Calu3 (cell line): Measurements from ENCODE around the gene HYOU1. TPM values are rescaled to one million over a fixed set of nuclear protein-coding genes. Genes with fewer than 3 reads are reported as not detected.

Source experiments
- BruUV-seq: library from RNA; stranded (reverse); fragments of 400-500 nt; replicated peaks from 2 replicates; lab custom pipeline; 2021; lab: Mats Ljungman, UMichigan
- CTCF ChIA-PET: fragments of 300-600 bp; sonication (Branson Sonifier 250); formaldehyde crosslinking; loops from one replicate; lab custom pipeline; 2022; ENCODE audit warnings: antibody characterized with exemption; lab: Charles Lee
- DNase-seq: peaks from one replicate; pipeline ENCODE4 v3.0.0; 2022
- H3K27ac Mint-ChIP-seq: one replicate; pipeline ENCODE4 v1.8.0; 2022; ENCODE audit warnings: mixed read lengths; ENCODE audit not compliant: unreplicated experiment
- H3K27me3 Mint-ChIP-seq: one replicate; pipeline ENCODE4 v1.8.0; 2022; ENCODE audit warnings: mixed read lengths; ENCODE audit not compliant: unreplicated experiment
- H3K36me3 Mint-ChIP-seq: one replicate; pipeline ENCODE4 v1.8.0; 2022; ENCODE audit warnings: mild to moderate bottlenecking, moderate library complexity, mixed read lengths; ENCODE audit not compliant: insufficient read depth, unreplicated experiment
- H3K4me1 Mint-ChIP-seq: one replicate; pipeline ENCODE4 v1.8.0; 2022; ENCODE audit warnings: mild to moderate bottlenecking, low read depth, mixed read lengths; ENCODE audit not compliant: unreplicated experiment
- H3K4me3 Mint-ChIP-seq: one replicate; pipeline ENCODE4 v1.8.0; 2022; ENCODE audit warnings: mild to moderate bottlenecking, low read depth, moderate library complexity, mixed read lengths; ENCODE audit not compliant: unreplicated experiment
- H3K9me3 Mint-ChIP-seq: one replicate; pipeline ENCODE4 v1.8.0; 2022; ENCODE audit warnings: low read depth, mixed read lengths; ENCODE audit not compliant: unreplicated experiment
- CTCF ChIP-seq: fragments of 200-600 bp; IDR thresholded peaks from one replicate; pipeline ENCODE4 v1.8.0; 2022; ENCODE audit warnings: antibody characterized with exemption; ENCODE audit not compliant: unreplicated experiment
- intact Hi-C: fragments of 100-400 bp; cut with micrococcal nuclease; formaldehyde crosslinking; loops from one replicate; pipeline ENCODE4 v1.10.0; 2022; ENCODE audit not compliant: unreplicated experiment
- total RNA-seq: library from RNA; stranded (reverse); gene quantifications from 2 replicates; pipeline ENCODE4 v1.2.3, GENCODE V29; 2022

The HYOU1 gene
- total RNA-seq, 1 experiment from 2014 or later, result 180 TPM

DNA sequence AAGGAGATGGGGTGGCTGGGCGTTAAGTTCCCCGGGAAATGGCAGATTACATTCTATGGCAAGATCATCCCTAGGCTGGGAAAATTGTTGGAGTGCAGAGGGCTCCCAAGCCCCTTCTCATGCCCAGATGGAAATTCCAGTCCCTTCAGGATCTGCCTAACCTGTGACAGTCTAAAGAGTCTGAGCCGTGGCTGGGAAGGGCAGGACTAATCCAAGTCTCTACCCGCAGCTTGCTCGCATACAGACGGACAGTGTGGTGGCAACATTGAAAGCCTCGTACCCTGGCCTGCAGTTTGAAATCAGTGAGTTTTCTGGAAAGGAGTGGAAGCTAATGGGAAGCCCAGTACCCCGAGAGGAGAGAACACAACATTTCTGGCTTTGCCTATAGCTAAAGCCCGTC lies 31.4 kb upstream of the HYOU1 start:
- Mint-ChIP-seq H3K4me1 (no peaks in the 10 kb centered on the region), H3K36me3 (peaks cover 27% of the 10 kb centered on the region), H3K4me3 (no peak overlapping the region), H3K27ac (no peak overlapping the region), H3K9me3 (no peaks in the 10 kb centered on the region), H3K27me3 (no peaks in the 10 kb centered on the region)
- TF ChIP-seq CTCF, result no peak
- CTCF ChIA-PET, result no interaction called here
- intact Hi-C loops, result no loop called here
- BruUV-seq, result no TSS peak
- DNase-seq, result no peak

DNA sequence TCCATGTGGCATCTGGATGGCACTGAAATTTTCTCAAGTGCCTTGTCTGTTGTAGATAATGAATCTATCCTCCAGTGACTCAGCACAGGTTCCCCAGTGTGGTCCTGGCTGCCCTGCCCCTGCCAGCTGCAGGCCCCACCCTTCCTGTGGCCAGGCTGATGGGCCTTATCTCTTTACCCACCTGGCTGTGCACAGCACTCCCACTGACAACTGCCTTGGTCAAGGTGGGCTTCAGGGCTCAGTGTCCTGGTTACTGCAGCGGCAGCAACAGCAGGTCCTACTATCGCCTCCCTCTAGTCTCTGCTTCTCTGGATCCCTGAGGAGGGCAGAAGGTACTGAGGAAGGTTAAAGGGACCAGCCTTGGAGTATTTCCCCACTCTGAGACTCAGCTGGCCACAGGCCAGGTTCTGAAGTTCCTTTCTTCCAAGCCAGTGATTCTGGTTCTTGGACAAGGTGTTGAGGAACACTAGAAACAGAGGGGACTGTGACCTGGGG lies 30.8 kb upstream of the HYOU1 start:
- H3K4me1 Mint-ChIP-seq, result no peaks in the 10 kb centered on the region
- peaks cover 24% of the 10 kb centered on the region for H3K36me3 Mint-ChIP-seq
- H3K27me3 Mint-ChIP-seq, result no peaks in the 10 kb centered on the region
- no TSS peak for BruUV-seq
- H3K4me3 Mint-ChIP-seq, result no peak overlapping the region
- no peak for TF ChIP-seq CTCF
- H3K9me3 Mint-ChIP-seq, result no peaks in the 10 kb centered on the region
- no peak for DNase-seq
- CTCF ChIA-PET, result no interaction called here
- intact Hi-C loops, result no loop called here
- no peak overlapping the region for H3K27ac Mint-ChIP-seq

DNA sequence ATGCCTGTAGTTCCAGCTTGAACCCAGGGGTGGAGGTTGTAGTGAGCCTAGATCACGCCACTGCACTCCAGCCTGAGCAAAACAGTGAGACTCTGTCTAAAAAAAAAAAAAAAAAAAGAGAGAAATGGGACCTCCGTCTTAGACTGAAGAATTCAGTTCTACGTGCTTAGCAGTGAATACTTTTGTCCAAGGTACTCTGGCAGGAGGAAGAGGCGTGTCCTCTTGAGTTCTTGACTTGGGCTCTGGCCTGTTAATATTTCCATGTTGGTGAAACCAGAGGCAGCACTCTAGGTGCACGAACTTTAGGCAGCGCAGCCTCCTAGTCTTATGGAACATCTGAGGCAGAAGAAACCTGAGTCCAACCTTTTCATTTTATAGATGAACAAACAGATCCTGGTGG lies 30.1 kb upstream of the HYOU1 start:
- intact Hi-C loops, result no loop called here
- Mint-ChIP-seq H3K4me1 (no peaks in the 10 kb centered on the region), H3K36me3 (peaks cover 20% of the 10 kb centered on the region), H3K27me3 (no peaks in the 10 kb centered on the region), H3K4me3 (no peak overlapping the region), H3K9me3 (no peaks in the 10 kb centered on the region), H3K27ac (no peak overlapping the region)
- DNase-seq, result no peak
- BruUV-seq, result no TSS peak
- no peak for TF ChIP-seq CTCF
- CTCF ChIA-PET, result no interaction called here

GRCh38 chr11:119085437-119085847 lies 28.4 kb upstream of the HYOU1 start:
- Mint-ChIP-seq H3K27ac (peak overlapping the region; percentile 71), H3K4me1 (no peaks in the 10 kb centered on the region), H3K4me3 (peak overlapping the region; percentile 80), H3K36me3 (peaks cover 26% of the 10 kb centered on the region), H3K9me3 (no peaks in the 10 kb centered on the region), H3K27me3 (no peaks in the 10 kb centered on the region)
- TSS peak; percentile 90 for BruUV-seq
- CTCF ChIA-PET, result interaction anchor here (0.6 to 1.0 kb wide), 5 partner anchors 9 to 764 kb away, joined by 3 to 5 read pairs (median 3); a partner anchor contains a TSS
- intact Hi-C loops, result no loop called here
- no peak for DNase-seq
- no peak for TF ChIP-seq CTCF
